IMR-90 (cell line): ENCODE results near the gene SLC38A8. TPM values are rescaled to one million over a fixed set of nuclear protein-coding genes. Genes with fewer than 3 reads are reported as not detected.

ENCODE experiments used
- ATAC-seq: fragments of 200-7000 bp; cut with Tn5 transposase; 2 replicates; pipeline ENCODE4 v1.9.1; 2020; ENCODE audit warnings: low read depth, mild to moderate bottlenecking, moderate library complexity
- BruUV-seq: library from RNA; stranded (reverse); fragments of 400-500 nt; replicated peaks from 2 replicates; lab custom pipeline; 2021; lab: Mats Ljungman, UMichigan
- CTCF ChIA-PET: fragments of 300-600 bp; formaldehyde crosslinking; extraction: SDS; loops from one replicate; lab custom pipeline; 2021; ENCODE audit warnings: antibody characterized with exemption; lab: Yijun Ruan, JAX
- POLR2A ChIA-PET: fragments of 300-600 bp; sonication (Branson Sonifier 250); formaldehyde crosslinking; loops from one replicate; lab custom pipeline; 2022; ENCODE audit warnings: antibody characterized with exemption; ENCODE audit not compliant: unreplicated experiment; lab: Charles Lee
- DNase-seq: peaks from one replicate; pipeline ENCODE4 v3.0.0; 2013
- H2AFZ ChIP-seq: replicated peaks from 2 replicates; pipeline ENCODE3; 2013; ENCODE audit warnings: low read length, mild to moderate bottlenecking; ENCODE audit not compliant: poor library complexity
- H2AK5ac ChIP-seq: 2 replicates; pipeline ENCODE4 v1.6.1; 2013; ENCODE audit warnings: low read depth, low read length, inconsistent platforms
- H2AK9ac ChIP-seq: replicated peaks from 2 replicates; pipeline ENCODE3; 2013; ENCODE audit warnings: mild to moderate bottlenecking, low read depth, low read length, moderate library complexity; ENCODE audit not compliant: poor library complexity
- H2BK120ac ChIP-seq: 2 replicates; pipeline ENCODE4 v1.6.1; 2013; ENCODE audit warnings: low read depth, low read length, inconsistent platforms
- H2BK15ac ChIP-seq: 3 replicates; pipeline ENCODE4 v1.6.1; 2013; ENCODE audit warnings: low read depth, low read length, inconsistent platforms
- H2BK20ac ChIP-seq: 2 replicates; pipeline ENCODE4 v1.6.1; 2013; ENCODE audit warnings: low read depth, mild to moderate bottlenecking, inconsistent platforms, low read length, moderate library complexity
- H2BK5ac ChIP-seq: 2 replicates; pipeline ENCODE4 v1.6.1; 2013; ENCODE audit warnings: mild to moderate bottlenecking, low read depth, low read length, inconsistent platforms; ENCODE audit not compliant: poor library complexity, severe bottlenecking
- H3K14ac ChIP-seq: replicated peaks from 2 replicates; pipeline ENCODE4 v1.6.1; 2013; ENCODE audit warnings: low read depth, low read length, inconsistent platforms
- H3K18ac ChIP-seq: 2 replicates; pipeline ENCODE4 v1.6.1; 2013; ENCODE audit warnings: low read depth, low read length, control low read depth
- H3K23ac ChIP-seq: 2 replicates; pipeline ENCODE4 v1.6.1; 2013; ENCODE audit warnings: low read depth, low read length, inconsistent platforms
- H3K27ac ChIP-seq: 2 replicates; pipeline ENCODE4 v1.5.1; 2013; ENCODE audit warnings: mild to moderate bottlenecking, control low read depth, low read length; ENCODE audit not compliant: insufficient read depth
- H3K27me3 ChIP-seq: 2 replicates; pipeline ENCODE4 v1.6.1; 2013; ENCODE audit warnings: low read length; ENCODE audit not compliant: control insufficient read depth, insufficient read depth
- H3K36me3 ChIP-seq: 2 replicates; pipeline ENCODE4 v1.6.1; 2013; ENCODE audit warnings: low read length, mixed read lengths; ENCODE audit not compliant: control insufficient read depth, insufficient read depth
- H3K4ac ChIP-seq: 2 replicates; pipeline ENCODE4 v1.6.1; 2013; ENCODE audit warnings: low read depth, low read length, inconsistent platforms
- H3K4me1 ChIP-seq: 2 replicates; pipeline ENCODE4 v1.6.1; 2013; ENCODE audit warnings: low read length, mixed read lengths; ENCODE audit not compliant: control insufficient read depth, insufficient read depth
- H3K4me2 ChIP-seq: 2 replicates; pipeline ENCODE4 v1.6.1; 2013; ENCODE audit warnings: low read depth, mild to moderate bottlenecking, control low read depth, low read length, moderate library complexity
- H3K4me3 ChIP-seq: 2 replicates; pipeline ENCODE4 v1.5.1; 2013; ENCODE audit warnings: low read depth, mild to moderate bottlenecking, control low read depth, low read length, moderate library complexity; ENCODE audit not compliant: insufficient read depth
- H3K56ac ChIP-seq: 2 replicates; pipeline ENCODE4 v1.6.1; 2013; ENCODE audit warnings: low read length, inconsistent platforms; ENCODE audit not compliant: insufficient read depth; ENCODE audit errors: extremely low read depth
- H3K79me1 ChIP-seq, 2 experiments: 2 replicates each; pipeline ENCODE4 v1.6.1; 2013; ENCODE audit warnings: low read length in 2 of 2, inconsistent platforms in 1 of 2, low read depth in 1 of 2
- H3K9ac ChIP-seq: 2 replicates; pipeline ENCODE4 v1.6.1; 2013; ENCODE audit warnings: low read depth, low read length, control low read depth
- H3K9me1 ChIP-seq: 2 replicates; pipeline ENCODE4 v1.6.1; 2013; ENCODE audit warnings: low read length, inconsistent platforms; ENCODE audit not compliant: insufficient read depth
- H3K9me3 ChIP-seq: 2 replicates; pipeline ENCODE4 v1.6.1; 2013; ENCODE audit warnings: low read length; ENCODE audit not compliant: control insufficient read depth, insufficient read depth
- H4K20me1 ChIP-seq: 2 replicates; pipeline ENCODE4 v1.6.1; 2013; ENCODE audit warnings: low read length, inconsistent platforms; ENCODE audit not compliant: insufficient read depth
- H4K5ac ChIP-seq: 2 replicates; pipeline ENCODE4 v1.6.1; 2013; ENCODE audit warnings: mild to moderate bottlenecking, low read depth, low read length, control low read depth
- H4K8ac ChIP-seq, 2 experiments: 2 replicates each; pipeline ENCODE4 v1.6.1; 2013; ENCODE audit warnings: low read depth in 2 of 2, low read length in 2 of 2, control low read depth in 1 of 2, inconsistent platforms in 1 of 2
- H4K91ac ChIP-seq: 2 replicates; pipeline ENCODE4 v1.6.1; 2013; ENCODE audit warnings: low read depth, low read length, inconsistent platforms; ENCODE audit not compliant: insufficient read depth
- BHLHE40 ChIP-seq: fragments of 150-350 bp; IDR thresholded peaks from 2 replicates; pipeline ENCODE4 v1.6.1; 2016; ENCODE audit warnings: mild to moderate bottlenecking, low read depth, low read length
- CEBPB ChIP-seq: IDR thresholded peaks from 2 replicates; pipeline ENCODE4 v1.6.1; 2012; ENCODE audit warnings: low read depth, low read length, improper control_type of control experiment
- CHD1 ChIP-seq: IDR thresholded peaks from 2 replicates; pipeline ENCODE4 v1.6.1; 2012; ENCODE audit warnings: low read depth, low read length, improper control_type of control experiment
- CTCF ChIP-seq: conservative IDR thresholded peaks from 2 replicates; pipeline ENCODE4 v1.5.1; 2012; ENCODE audit warnings: mild to moderate bottlenecking, low read depth, low read length, improper control_type of control experiment
- ELK1 ChIP-seq: fragments of 150-350 bp; IDR thresholded peaks from 2 replicates; pipeline ENCODE4 v1.6.1; 2016; ENCODE audit warnings: low read depth, mild to moderate bottlenecking, low read length, moderate library complexity, borderline replicate concordance
- FOS ChIP-seq: fragments of 150-350 bp; IDR thresholded peaks from 2 replicates; pipeline ENCODE4 v1.6.1; 2016; ENCODE audit warnings: low read depth, low read length
- MAFK ChIP-seq: IDR thresholded peaks from 2 replicates; pipeline ENCODE4 v1.6.1; 2012; ENCODE audit warnings: low read depth, low read length, improper control_type of control experiment
- MAZ ChIP-seq: IDR thresholded peaks from 2 replicates; pipeline ENCODE4 v1.6.1; 2012; ENCODE audit warnings: low read depth, mild to moderate bottlenecking, low read length, improper control_type of control experiment, moderate library complexity, borderline replicate concordance
- MXI1 ChIP-seq: IDR thresholded peaks from 2 replicates; pipeline ENCODE4 v1.6.1; 2012; ENCODE audit warnings: low read depth, mild to moderate bottlenecking, low read length, moderate library complexity, borderline replicate concordance
- NFE2L2 ChIP-seq: fragments of 150-350 bp; IDR thresholded peaks from 2 replicates; pipeline ENCODE4 v1.6.1; 2016; ENCODE audit warnings: low read depth, mild to moderate bottlenecking, low read length
- POLR2A ChIP-seq: IDR thresholded peaks from 2 replicates; pipeline ENCODE4 v1.6.1; 2012; ENCODE audit warnings: mild to moderate bottlenecking, low read depth, low read length
- RAD21 ChIP-seq: IDR thresholded peaks from 2 replicates; pipeline ENCODE4 v1.6.1; 2012; ENCODE audit warnings: low read length, improper control_type of control experiment
- RCOR1 ChIP-seq: IDR thresholded peaks from 2 replicates; pipeline ENCODE4 v1.6.1; 2012; ENCODE audit warnings: mild to moderate bottlenecking, low read length, improper control_type of control experiment; ENCODE audit not compliant: insufficient replicate concordance
- RFX5 ChIP-seq: IDR thresholded peaks from 2 replicates; pipeline ENCODE4 v1.8.0; 2012; ENCODE audit warnings: low read depth, mild to moderate bottlenecking, low read length, moderate library complexity
- SMC3 ChIP-seq: fragments of 150-350 bp; IDR thresholded peaks from 2 replicates; pipeline ENCODE4 v1.6.1; 2016; ENCODE audit warnings: low read depth, mild to moderate bottlenecking, antibody characterized with exemption, low read length, moderate library complexity
- USF2 ChIP-seq: fragments of 150-350 bp; IDR thresholded peaks from 2 replicates; pipeline ENCODE4 v1.6.1; 2017; ENCODE audit warnings: mild to moderate bottlenecking, antibody characterized with exemption, low read length, low read depth
- WGBS, 2 experiments: methylation state at CpG; one replicate each; pipeline versions ENCODE4 v1.1.5 to v1.1.7; 2013; ENCODE audit warnings: missing lambda C conversion rate in 2 of 2; ENCODE audit not compliant: insufficient read length in 1 of 2; ENCODE audit errors: extremely low coverage in 2 of 2; 5-methylcytosine and 5-hydroxymethylcytosine counted together
- dilution Hi-C: fragments of 300-500 bp; cut with HindIII; formaldehyde crosslinking; loops from one replicate; pipeline ENCODE4 v1.14.3; 2018; ENCODE audit warnings: low sequenced_read_pairs; ENCODE audit not compliant: unreplicated experiment
- in situ Hi-C: fragments of 300-500 bp; cut with MboI; formaldehyde crosslinking; loops from 3 replicates; pipeline ENCODE4 v1.14.3; 2019; ENCODE audit warnings: low sequenced_read_pairs, inconsistent platforms, mixed read lengths
- intact Hi-C: fragments of 100-400 bp; cut with micrococcal nuclease; formaldehyde crosslinking; loops from 2 replicates; pipeline ENCODE4 v1.10.0; 2022
- polyA plus RNA-seq, 3 experiments: library from polyadenylated mRNA; depleted of rRNA; stranded (reverse); fragments of >200 nt; gene quantifications; 2 replicates each; pipeline ENCODE4 v1.2.3, GENCODE V29; 2012; ENCODE audit warnings: low replicate concordance in 1 of 3
- total RNA-seq: library from RNA; depleted of rRNA; stranded (reverse); fragments of >200 nt; gene quantifications from 2 replicates; pipeline ENCODE4 v1.2.3, GENCODE V29; 2012

Gene SLC38A8
- total and polyA plus RNA-seq, 2 of the 4 experiments (the other 2 are of a cell fraction), result not detected

GRCh38 chr16:83975590-83976260 lies 66.9 kb downstream of the SLC38A8 start:
- no peak overlapping the region for H3K4me3 ChIP-seq
- DNase-seq, result no peak
- no peaks in the 10 kb centered on the region for H3K36me3 ChIP-seq
- H3K18ac ChIP-seq, result no peak overlapping the region
- no peak overlapping the region for H2BK120ac ChIP-seq
- no peak for ATAC-seq
- intact Hi-C loops, result no loop called here
- no peak overlapping the region for H3K4me2 ChIP-seq
- no peak overlapping the region for H2BK20ac ChIP-seq
- H3K27me3 ChIP-seq, result peaks cover 34% of the 10 kb centered on the region
- H3K27ac ChIP-seq, result no peak overlapping the region
- H3K9me3 ChIP-seq, result peaks cover 14% of the 10 kb centered on the region
- H2AK9ac ChIP-seq, result no peak overlapping the region
- no TSS peak for BruUV-seq
- H4K20me1 ChIP-seq, result no peaks in the 10 kb centered on the region; the same call in 1 of the 2 replicates
- H2AFZ ChIP-seq, result no peak overlapping the region
- H3K9ac ChIP-seq, result no peak overlapping the region
- POLR2A ChIA-PET, result no interaction called here
- in situ Hi-C loops, result no loop called here
- 73% methylated on average over 6 of the region's 15 CpGs; no CpG with 5 or more reads in 1 of the 2 experiments for WGBS, 2 experiments
- H3K4ac ChIP-seq, result no peak overlapping the region
- no peak overlapping the region for H4K8ac ChIP-seq
- H2AK5ac ChIP-seq, result no peak overlapping the region
- no peaks in the 10 kb centered on the region for H3K4me1 ChIP-seq
- no peak overlapping the region for H3K56ac ChIP-seq
- H3K79me1 ChIP-seq, result no peaks in the 10 kb centered on the region
- H3K14ac ChIP-seq, result no peak overlapping the region
- no peak overlapping the region for H3K23ac ChIP-seq
- H4K5ac ChIP-seq, result no peak overlapping the region
- TF ChIP-seq FOS (no peak), SMC3 (no peak), MAFK (no peak), MAZ (no peak), MXI1 (no peak), POLR2A (no peak), CEBPB (no peak), BHLHE40 (no peak), CTCF (no peak), RAD21 (no peak), CHD1 (no peak), NFE2L2 (no peak), ELK1 (no peak), RCOR1 (no peak), USF2 (no peak), RFX5 (no peak)
- no peaks in the 10 kb centered on the region for H3K9me1 ChIP-seq
- H2BK15ac ChIP-seq, result no peak overlapping the region
- H4K91ac ChIP-seq, result no peak overlapping the region
- H2BK5ac ChIP-seq, result no peak overlapping the region
- CTCF ChIA-PET, result no interaction called here
- dilution Hi-C loops, result no loop called here
